PC-9 (cell line): ENCODE results near the gene MACROD2. TPM values are rescaled to one million over a fixed set of nuclear protein-coding genes. Genes with fewer than 3 reads are reported as not detected.

Experiments used
- BruUV-seq: library from RNA; stranded (reverse); fragments of 400-500 nt; replicated peaks from 2 replicates; lab custom pipeline; 2021; lab: Mats Ljungman, UMichigan
- CTCF ChIA-PET: fragments of 300-600 bp; sonication (Branson Sonifier 250); formaldehyde crosslinking; loops from one replicate; lab custom pipeline; 2022; ENCODE audit warnings: antibody characterized with exemption; lab: Charles Lee
- POLR2A ChIA-PET: fragments of 300-600 bp; sonication (Branson Sonifier 250); formaldehyde crosslinking; loops from one replicate; lab custom pipeline; 2022; ENCODE audit warnings: antibody characterized with exemption; ENCODE audit not compliant: unreplicated experiment; lab: Charles Lee
- DNase-seq, 2 experiments: peaks; one replicate each; pipeline versions ENCODE4 v3.0.0 to v3.0.0-alpha.2; 2015 to 2022; ENCODE audit warnings: mixed read lengths in 1 of 2
- H2AFZ ChIP-seq: fragments of 200-600 bp; sonication (generic); 2 replicates; pipeline ENCODE4 v1.8.1; 2017; ENCODE audit warnings: antibody characterized with exemption
- H3F3A ChIP-seq: fragments of 200-600 bp; sonication (generic); 2 replicates; pipeline ENCODE4 v1.8.1; 2017; ENCODE audit warnings: antibody characterized with exemption, mild to moderate bottlenecking, low read depth; ENCODE audit not compliant: insufficient read depth
- H3K27ac ChIP-seq: fragments of 200-600 bp; sonication (generic); 2 replicates; pipeline ENCODE4 v1.6.1; 2016; ENCODE audit warnings: mixed run types
- H3K27me3 ChIP-seq: fragments of 200-600 bp; sonication (generic); 2 replicates; pipeline ENCODE4 v1.6.1; 2016; ENCODE audit warnings: low read depth, mixed run types; ENCODE audit not compliant: insufficient read depth
- H3K36me3 ChIP-seq: fragments of 200-600 bp; sonication (generic); 2 replicates; pipeline ENCODE4 v1.6.1; 2016; ENCODE audit warnings: low read depth, mixed run types
- H3K4me1 ChIP-seq: fragments of 200-600 bp; sonication (generic); replicated peaks from 2 replicates; pipeline ENCODE4 v1.6.1; 2016; ENCODE audit warnings: mixed run types; ENCODE audit not compliant: insufficient read depth
- H3K4me2 ChIP-seq: fragments of 200-600 bp; sonication (generic); 2 replicates; pipeline ENCODE4 v1.6.1; 2017; ENCODE audit warnings: mixed run types
- H3K4me3 ChIP-seq: fragments of 200-600 bp; sonication (generic); 2 replicates; pipeline ENCODE4 v1.6.1; 2016; ENCODE audit warnings: mixed run types
- H3K79me2 ChIP-seq: fragments of 200-600 bp; sonication (generic); 2 replicates; pipeline ENCODE4 v1.6.1; 2017; ENCODE audit warnings: low read depth, mixed run types
- H3K9me2 ChIP-seq: fragments of 200-600 bp; sonication (generic); 2 replicates; pipeline ENCODE4 v1.8.1; 2017; ENCODE audit warnings: mild to moderate bottlenecking; ENCODE audit not compliant: insufficient read depth
- H3K9me3 ChIP-seq: fragments of 200-600 bp; sonication (generic); 2 replicates; pipeline ENCODE4 v1.8.1; 2016; ENCODE audit warnings: low read depth; ENCODE audit not compliant: insufficient read depth
- H4K20me1 ChIP-seq: fragments of 200-600 bp; sonication (generic); 2 replicates; pipeline ENCODE4 v1.8.1; 2017; ENCODE audit not compliant: insufficient read depth
- EZH2 ChIP-seq: fragments of 200-600 bp; sonication (generic); IDR thresholded peaks from 2 replicates; pipeline ENCODE4 v1.8.0; 2017; ENCODE audit warnings: antibody characterized with exemption, low read depth
- intact Hi-C: fragments of 100-400 bp; cut with micrococcal nuclease; formaldehyde crosslinking; loops from one replicate; pipeline ENCODE4 v1.10.0; 2022; ENCODE audit not compliant: unreplicated experiment
- total RNA-seq: library from RNA; stranded (reverse); gene quantifications from 2 replicates; pipeline ENCODE4 v1.2.3, GENCODE V29; 2021
- TF ChIP-seq, protein P1 (sequence below): fragments of 200-600 bp; sonication (generic); conservative IDR thresholded peaks from 2 replicates; pipeline ENCODE4 v1.6.1; 2017; ENCODE audit warnings: mixed run types, antibody characterized with exemption, mild to moderate bottlenecking, moderate library complexity

MACROD2 gene
- total RNA-seq, 1 experiment from 2014 or later: 11.4 TPM

- ChIA-PET POLR2A (no interaction called here), CTCF (no interaction called here)
- Histone ChIP-seq H3K79me2 (no peaks in the 10 kb centered on the region), H2AFZ (no peak overlapping the region), H3K4me2 (no peak overlapping the region), H4K20me1 (no peaks in the 10 kb centered on the region), H3F3A (no peaks in the 10 kb centered on the region), H3K9me3 (no peaks in the 10 kb centered on the region), H3K9me2 (no peaks in the 10 kb centered on the region), H3K4me3 (no peak overlapping the region), H3K36me3 (no peaks in the 10 kb centered on the region), H3K27ac (no peak overlapping the region), H3K27me3 (no peaks in the 10 kb centered on the region), H3K4me1 (no peaks in the 10 kb centered on the region)
- intact Hi-C loops: no loop called here
- TF ChIP-seq, protein P1, sequence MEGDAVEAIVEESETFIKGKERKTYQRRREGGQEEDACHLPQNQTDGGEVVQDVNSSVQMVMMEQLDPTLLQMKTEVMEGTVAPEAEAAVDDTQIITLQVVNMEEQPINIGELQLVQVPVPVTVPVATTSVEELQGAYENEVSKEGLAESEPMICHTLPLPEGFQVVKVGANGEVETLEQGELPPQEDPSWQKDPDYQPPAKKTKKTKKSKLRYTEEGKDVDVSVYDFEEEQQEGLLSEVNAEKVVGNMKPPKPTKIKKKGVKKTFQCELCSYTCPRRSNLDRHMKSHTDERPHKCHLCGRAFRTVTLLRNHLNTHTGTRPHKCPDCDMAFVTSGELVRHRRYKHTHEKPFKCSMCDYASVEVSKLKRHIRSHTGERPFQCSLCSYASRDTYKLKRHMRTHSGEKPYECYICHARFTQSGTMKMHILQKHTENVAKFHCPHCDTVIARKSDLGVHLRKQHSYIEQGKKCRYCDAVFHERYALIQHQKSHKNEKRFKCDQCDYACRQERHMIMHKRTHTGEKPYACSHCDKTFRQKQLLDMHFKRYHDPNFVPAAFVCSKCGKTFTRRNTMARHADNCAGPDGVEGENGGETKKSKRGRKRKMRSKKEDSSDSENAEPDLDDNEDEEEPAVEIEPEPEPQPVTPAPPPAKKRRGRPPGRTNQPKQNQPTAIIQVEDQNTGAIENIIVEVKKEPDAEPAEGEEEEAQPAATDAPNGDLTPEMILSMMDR: no peak
- TF ChIP-seq EZH2: no peak
- no peak for DNase-seq
- no TSS peak for BruUV-seq
These were observed 1597.8 kb downstream of the MACROD2 start for GRCh38 chr20:15593081-15593480.

GRCh38 chr20:15594158-15594695 is 1598.9 kb downstream of the MACROD2 start:
- no peaks in the 10 kb centered on the region for H3K27me3 ChIP-seq
- no peaks in the 10 kb centered on the region for H3K79me2 ChIP-seq
- H3K4me1 ChIP-seq: no peaks in the 10 kb centered on the region
- TF ChIP-seq, protein P1: no peak
- TF ChIP-seq EZH2: no peak
- H3K4me2 ChIP-seq: no peak overlapping the region
- H3K27ac ChIP-seq: no peak overlapping the region
- no peak for DNase-seq
- intact Hi-C loops: no loop called here
- H2AFZ ChIP-seq: no peak overlapping the region
- H4K20me1 ChIP-seq: no peaks in the 10 kb centered on the region
- H3K9me2 ChIP-seq: no peaks in the 10 kb centered on the region
- no peaks in the 10 kb centered on the region for H3K9me3 ChIP-seq
- POLR2A ChIA-PET: no interaction called here
- no TSS peak for BruUV-seq
- H3F3A ChIP-seq: no peaks in the 10 kb centered on the region
- no peaks in the 10 kb centered on the region for H3K36me3 ChIP-seq
- no peak overlapping the region for H3K4me3 ChIP-seq
- CTCF ChIA-PET: no interaction called here

- ChIA-PET POLR2A (no interaction called here), CTCF (no interaction called here)
- Histone ChIP-seq H2AFZ (no peak overlapping the region), H3K27me3 (no peaks in the 10 kb centered on the region), H4K20me1 (no peaks in the 10 kb centered on the region), H3K9me2 (no peaks in the 10 kb centered on the region), H3K27ac (no peak overlapping the region), H3K36me3 (no peaks in the 10 kb centered on the region), H3K4me1 (no peaks in the 10 kb centered on the region), H3K79me2 (no peaks in the 10 kb centered on the region), H3K9me3 (no peaks in the 10 kb centered on the region), H3F3A (no peaks in the 10 kb centered on the region), H3K4me2 (no peak overlapping the region), H3K4me3 (no peak overlapping the region)
- DNase-seq: no peak
- TF ChIP-seq EZH2: no peak
- TF ChIP-seq, protein P1: no peak
- intact Hi-C loops: no loop called here
- BruUV-seq: no TSS peak
These were observed 1601.0 kb downstream of the MACROD2 start for GRCh38 chr20:15596220-15596890.
